Body of pancreas (tissue), 4 donors: ENCODE measurements around the gene TSGA10IP. TPM values are rescaled to one million over a fixed set of nuclear protein-coding genes. Genes with fewer than 3 reads are reported as not detected.

Experiments used
- ATAC-seq: fragments of 150-250 bp; one replicate; pipeline ENCODE4 v1.9.1; 2016
- DNase-seq, 4 donors: peaks; one replicate each; pipeline ENCODE4 v3.0.0-alpha.2; 2019
- H3K27ac ChIP-seq, 4 donors: fragments of 200-600 bp; sonication (generic); 1 replicate in 3 of 4; 2 replicates in 1 of 4; pipeline versions ENCODE4 v1.5.1 to v1.6.1; 2016 to 2019; ENCODE audit warnings: mild to moderate bottlenecking in 1 of 4, mixed read lengths in 1 of 4, moderate library complexity in 1 of 4
- H3K27me3 ChIP-seq, 2 donors: fragments of 200-600 bp; sonication (generic); one replicate each; pipeline ENCODE4 v1.6.0; 2016; ENCODE audit warnings: mild to moderate bottlenecking in 1 of 2
- H3K36me3 ChIP-seq, 2 donors: fragments of 200-600 bp; sonication (generic); replicated peaks in 1 of 2; 2 replicates each; pipeline ENCODE4 v1.5.1; 2016; ENCODE audit warnings: low read depth in 2 of 2; ENCODE audit not compliant: insufficient read depth in 1 of 2
- H3K4me1 ChIP-seq: fragments of 200-600 bp; sonication (generic); one replicate; pipeline ENCODE4 v1.6.0; 2016
- H3K4me3 ChIP-seq, 2 donors: fragments of 200-600 bp; sonication (generic); 1 replicate in 1 of 2; 2 replicates in 1 of 2; pipeline ENCODE4 v1.5.1; 2016 to 2019
- H3K9me3 ChIP-seq, 3 donors: fragments of 200-600 bp; sonication (generic); 1 replicate in 2 of 3; 2 replicates in 1 of 3; pipeline ENCODE4 v1.5.1; 2016
- POLR2A ChIP-seq, 3 donors: fragments of 450-650 bp; IDR thresholded peaks; one replicate each; pipeline ENCODE4 v1.6.1; 2016; ENCODE audit warnings: antibody characterized with exemption in 3 of 3, mild to moderate bottlenecking in 2 of 3
- WGBS, 2 donors: methylation state at CpG; one replicate each; pipeline ENCODE4 v1.1.5; 2017; 5-methylcytosine and 5-hydroxymethylcytosine counted together
- intact Hi-C: fragments of 100-400 bp; cut with DNase I; formaldehyde crosslinking; loops from one replicate; pipeline ENCODE4 v1.15.1; 2023
- total RNA-seq, 2 donors: library from RNA; depleted of rRNA; stranded (reverse); fragments of >200 nt; gene quantifications; one replicate each; pipeline ENCODE4 v1.1.0, GENCODE V29; 2016
- TF ChIP-seq, protein P1 (sequence below), 7 experiments: fragments of 450-650 bp in 4 of 7; fragments of 200-600 bp in 3 of 7; sonication (generic) in 3 of 7; IDR thresholded peaks; one replicate each; pipeline ENCODE4 v1.5.1; 2016 to 2019; ENCODE audit warnings: antibody characterized with exemption in 7 of 7

TSGA10IP gene
- total RNA-seq, 2 donors from 2014 or later, result not detected

DNA sequence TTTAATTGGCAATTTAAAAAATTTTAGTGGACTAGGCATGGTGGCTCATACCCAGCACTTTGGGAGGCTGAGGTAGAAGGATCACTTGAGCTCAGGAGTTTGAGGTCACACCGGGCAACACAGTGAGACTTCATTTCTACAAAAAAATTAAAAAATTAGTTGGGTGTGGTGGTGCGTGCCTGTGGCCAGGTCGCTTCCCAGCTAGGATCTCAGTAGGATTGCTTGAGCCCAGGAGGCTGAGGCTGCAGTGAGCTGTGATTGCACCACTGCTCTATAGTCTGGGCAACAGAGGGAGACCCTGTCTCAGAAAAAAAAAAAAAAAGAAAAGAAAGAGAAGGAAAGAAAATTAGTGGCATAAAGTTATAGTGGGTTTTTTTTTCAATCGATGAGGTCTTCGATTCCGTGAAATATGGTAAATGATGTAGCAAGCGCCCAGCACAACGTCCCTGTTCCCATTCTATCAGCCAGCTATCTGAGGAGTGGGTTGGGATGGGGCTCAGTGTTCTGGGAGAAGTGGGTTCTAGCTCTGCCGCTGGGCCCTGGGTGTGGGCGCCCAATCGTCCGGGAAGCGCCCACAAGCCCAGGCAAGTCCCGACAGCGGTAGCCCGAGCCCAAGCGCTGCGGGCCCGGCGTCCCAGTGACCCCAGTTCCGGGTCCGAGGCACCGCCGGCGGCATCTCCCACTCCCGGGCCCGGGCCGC lies 46.5 kb upstream of the TSGA10IP start:
- no peaks in the 10 kb centered on the region for H3K36me3 ChIP-seq
- H3K27me3 ChIP-seq, result peaks cover 0 to 11% of the 10 kb centered on the region in 2 donors
- no peak overlapping the region for H3K4me3 ChIP-seq
- TF ChIP-seq POLR2A (IDR thresholded peaks at IDR 0.05), result no peak
- TF ChIP-seq, protein P1, sequence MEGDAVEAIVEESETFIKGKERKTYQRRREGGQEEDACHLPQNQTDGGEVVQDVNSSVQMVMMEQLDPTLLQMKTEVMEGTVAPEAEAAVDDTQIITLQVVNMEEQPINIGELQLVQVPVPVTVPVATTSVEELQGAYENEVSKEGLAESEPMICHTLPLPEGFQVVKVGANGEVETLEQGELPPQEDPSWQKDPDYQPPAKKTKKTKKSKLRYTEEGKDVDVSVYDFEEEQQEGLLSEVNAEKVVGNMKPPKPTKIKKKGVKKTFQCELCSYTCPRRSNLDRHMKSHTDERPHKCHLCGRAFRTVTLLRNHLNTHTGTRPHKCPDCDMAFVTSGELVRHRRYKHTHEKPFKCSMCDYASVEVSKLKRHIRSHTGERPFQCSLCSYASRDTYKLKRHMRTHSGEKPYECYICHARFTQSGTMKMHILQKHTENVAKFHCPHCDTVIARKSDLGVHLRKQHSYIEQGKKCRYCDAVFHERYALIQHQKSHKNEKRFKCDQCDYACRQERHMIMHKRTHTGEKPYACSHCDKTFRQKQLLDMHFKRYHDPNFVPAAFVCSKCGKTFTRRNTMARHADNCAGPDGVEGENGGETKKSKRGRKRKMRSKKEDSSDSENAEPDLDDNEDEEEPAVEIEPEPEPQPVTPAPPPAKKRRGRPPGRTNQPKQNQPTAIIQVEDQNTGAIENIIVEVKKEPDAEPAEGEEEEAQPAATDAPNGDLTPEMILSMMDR (IDR thresholded peaks at IDR 0.05), result no peak
- H3K9me3 ChIP-seq, result no peaks in the 10 kb centered on the region
- no peak overlapping the region for H3K27ac ChIP-seq
- H3K4me1 ChIP-seq, result peaks cover 14% of the 10 kb centered on the region
- WGBS, 2 donors, result 52 to 65% methylated on average over 10 to 16 of the region's 28 CpGs
- intact Hi-C loops, result no loop called here
- DNase-seq (no peak), ATAC-seq (no peak)

DNA sequence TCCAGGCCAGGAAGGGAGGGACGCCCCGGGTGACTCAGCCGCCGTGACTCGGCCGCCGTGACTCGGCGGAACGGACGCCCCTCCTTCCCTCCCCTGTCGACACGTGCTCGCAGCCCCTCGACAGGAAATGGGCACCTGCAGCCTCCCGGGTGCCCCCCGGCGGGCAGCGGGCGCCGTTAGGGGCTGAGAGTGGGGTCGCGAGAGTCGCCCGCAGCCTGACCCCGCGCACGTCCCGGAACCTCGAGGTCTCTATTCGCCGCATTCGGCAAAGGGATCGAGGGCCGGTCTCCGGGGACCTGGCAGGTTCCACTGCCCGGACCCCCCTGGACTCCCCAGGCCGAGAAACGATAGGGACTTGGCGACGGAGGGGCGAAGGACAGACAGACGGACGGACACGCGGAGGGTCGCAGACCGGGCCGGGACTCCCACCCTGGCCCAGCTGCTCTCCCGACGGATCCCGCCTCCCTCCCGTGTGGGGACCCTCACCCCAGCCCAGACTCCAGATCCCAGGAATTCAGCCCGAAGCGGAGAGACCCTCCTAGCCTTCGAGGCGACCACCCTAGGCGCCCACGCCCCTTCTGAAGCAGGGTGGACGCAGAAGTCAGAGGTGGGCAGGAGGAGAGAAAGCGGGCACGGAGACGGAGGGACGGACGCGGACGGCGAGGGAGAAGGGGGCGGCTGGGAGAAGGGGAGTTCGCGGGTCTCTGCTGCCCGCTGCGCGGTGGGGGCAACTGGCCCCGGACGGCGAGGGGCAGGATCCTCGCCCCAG lies 45.7 kb upstream of the TSGA10IP start:
- H3K27me3 ChIP-seq, result peaks cover 0 to 11% of the 10 kb centered on the region in 2 donors
- TF ChIP-seq, protein P1 (IDR thresholded peaks at IDR 0.05), result no peak
- TF ChIP-seq POLR2A (IDR thresholded peaks at IDR 0.05), result peak in 2 of 3 donors; percentile 9 to 12
- DNase-seq (peak; percentile 45 to 58 (median 52)), ATAC-seq (peak; percentile 37)
- 0 to 4% methylated on average over 3 to 77 of the region's 78 CpGs for WGBS, 2 donors
- H3K36me3 ChIP-seq, result no peaks in the 10 kb centered on the region
- intact Hi-C loops, result no loop called here
- H3K4me1 ChIP-seq, result peaks cover 14% of the 10 kb centered on the region
- no peaks in the 10 kb centered on the region for H3K9me3 ChIP-seq
- peak overlapping the region in 3 of 4 donors; percentile 24 to 66 (median 48) for H3K27ac ChIP-seq
- no peak overlapping the region for H3K4me3 ChIP-seq

DNA sequence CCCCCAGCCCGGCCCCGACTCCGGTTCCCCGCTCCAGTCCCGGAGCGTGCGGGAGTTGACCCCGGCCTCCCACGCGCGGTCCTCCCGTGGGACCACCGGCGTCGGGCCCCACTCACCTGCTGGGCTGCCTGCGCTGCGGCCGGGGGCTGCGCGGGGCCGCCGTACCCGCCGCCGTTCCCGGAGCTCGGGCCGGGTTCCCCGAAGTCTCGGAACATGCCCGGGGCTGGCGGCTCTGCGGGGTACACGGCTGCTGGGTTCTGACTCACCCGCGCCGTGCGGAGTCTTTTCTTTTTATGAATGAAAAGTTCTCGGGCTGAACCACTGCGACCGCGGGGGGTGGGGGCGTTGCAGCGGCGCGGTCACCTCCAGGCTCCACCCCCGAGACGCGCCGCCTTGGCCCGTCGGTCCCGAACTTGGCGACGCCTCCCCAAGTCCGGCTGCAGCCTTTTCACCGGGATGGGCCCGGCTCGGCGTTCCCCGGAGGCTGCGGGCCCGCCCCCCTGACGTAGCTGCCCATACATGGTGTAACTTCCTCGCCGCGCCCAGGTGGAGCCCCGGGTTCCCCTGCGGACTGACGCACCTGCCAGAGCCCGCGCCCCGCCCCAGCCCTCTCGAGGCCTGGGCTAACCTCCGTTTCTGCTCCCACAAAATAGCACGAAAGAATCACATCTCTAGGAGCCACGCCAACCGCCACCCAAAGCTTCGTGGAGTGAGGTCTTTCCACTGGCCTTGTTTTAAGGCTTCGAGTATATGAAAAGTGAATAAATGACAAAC lies 45.0 kb upstream of the TSGA10IP start, which contains the start of gene FOSL1:
Gene FOSL1, minus strand, starts transcription at position 264 of the 774 bp plus-strand sequence. Its CDS starts 49 bp downstream, at position 215.
- Histone ChIP-seq H3K27ac (peak within 1 kb of the TSS in 3 of 4 donors; percentile 24 to 66 (median 48)), H3K4me1 (peaks cover 14% of the 10 kb centered on the region), H3K27me3 (peaks cover 0 to 11% of the 10 kb centered on the region in 2 donors), H3K36me3 (no peaks in the 10 kb centered on the region), H3K4me3 (no peak within 1 kb of the TSS), H3K9me3 (no peaks in the 10 kb centered on the region)
- TF ChIP-seq, protein P1 (IDR thresholded peaks at IDR 0.05), result peak in 2 of 7 experiments; percentile 1 to 3
- TF ChIP-seq POLR2A (IDR thresholded peaks at IDR 0.05), result peak; percentile 39 to 71 (median 68)
- DNase-seq, result peak; percentile 86 to 94 (median 92)
- intact Hi-C loops, result no loop called here
- peak; percentile 91 for ATAC-seq
- 2 to 14% methylated on average over 10 to 74 of the region's 80 CpGs for WGBS, 2 donors

DNA sequence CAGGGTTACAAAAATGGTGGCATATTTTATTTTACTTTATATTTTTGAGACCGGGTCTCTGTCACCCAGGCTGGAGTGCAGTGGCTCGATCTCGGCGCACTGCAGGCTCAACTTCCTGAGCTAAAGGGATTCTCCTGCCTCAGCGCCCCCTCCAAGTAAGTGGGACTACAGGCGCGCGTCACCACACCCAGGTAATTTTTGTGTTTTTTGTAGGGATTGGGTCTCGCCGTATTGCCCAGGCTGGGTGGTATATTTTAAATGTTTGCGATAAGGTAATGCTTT lies 44.4 kb upstream of the TSGA10IP start:
- DNase-seq, result no peak
- Histone ChIP-seq H3K27ac (peak overlapping the region in 2 of 4 donors; percentile 48 to 66), H3K27me3 (peaks cover 0 to 11% of the 10 kb centered on the region in 2 donors), H3K4me3 (no peak overlapping the region), H3K36me3 (no peaks in the 10 kb centered on the region), H3K9me3 (no peaks in the 10 kb centered on the region), H3K4me1 (peaks cover 14% of the 10 kb centered on the region)
- intact Hi-C loops, result no loop called here
- TF ChIP-seq, protein P1 (IDR thresholded peaks at IDR 0.05), result no peak
- no peak for TF ChIP-seq POLR2A (IDR thresholded peaks at IDR 0.05)
- WGBS, 2 donors, result 74 to 86% methylated on average over 11 of the region's 11 CpGs
- ATAC-seq, result no peak
